ENCODE results near the gene MYLK.

- TF ChIP-seq POLR2A (IDR thresholded peaks at IDR 0.05) (no peak), POLR2AphosphoS5 (IDR thresholded peaks at IDR 0.05) (no peak), CTCF (IDR thresholded peaks at IDR 0.05) (no peak)
These were observed 151.7 kb downstream of the MYLK start for GRCh38 chr3:123732447-123732846.

Data from stomach (tissue), 4 donors.